ENCODE results near the gene ARID1B.

DNA sequence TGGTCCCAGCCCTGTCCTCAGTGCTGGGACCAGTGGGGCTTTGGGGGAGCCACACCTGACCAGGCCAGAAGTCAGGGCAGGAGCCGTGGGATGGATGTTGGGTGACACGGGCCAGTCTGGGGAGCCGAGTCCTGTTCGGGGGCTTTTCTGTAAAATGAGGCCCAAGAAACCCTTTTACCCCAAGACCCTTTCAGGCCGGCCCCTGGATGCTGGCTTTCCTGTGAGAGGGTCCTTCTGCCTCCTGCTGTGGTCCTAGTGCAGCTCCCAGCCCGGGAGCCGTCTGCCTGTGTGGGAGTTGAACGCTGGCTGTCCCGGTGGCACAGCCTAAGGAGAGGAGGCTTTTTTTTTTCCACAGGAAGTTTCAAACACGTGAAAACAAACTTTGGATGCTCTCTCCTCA, 422.9 kb downstream of the ARID1B start:
- TF ChIP-seq CTCF (IDR thresholded peaks at IDR 0.05; ENCODE audit: low read depth, low read length, missing input control) = no peak
- TF ChIP-seq RAD21 (IDR thresholded peaks at IDR 0.05) = no peak
- no peak for TF ChIP-seq FOXA1 (IDR thresholded peaks at IDR 0.05)
- no peak for TF ChIP-seq TAF1 (conservative IDR thresholded peaks at IDR 0.05)
- no peak for TF ChIP-seq EGR1 (IDR thresholded peaks at IDR 0.05; ENCODE audit: low read depth in 2 of 2)
- no peak for TF ChIP-seq SP1 (IDR thresholded peaks at IDR 0.05)
- no peak for TF ChIP-seq YY1 (IDR thresholded peaks at IDR 0.05)

Measured in liver (tissue), 3 donors.